DND-41 (cell line): ENCODE measurements around the gene CLTA.

ENCODE experiments used
- EZH2 ChIP-seq: IDR thresholded peaks from 3 replicates; pipeline ENCODE4 v1.6.1; 2012; ENCODE audit warnings: borderline replicate concordance, low read depth, mild to moderate bottlenecking, moderate library complexity, low read length, inconsistent platforms; ENCODE audit not compliant: severe bottlenecking
- TF ChIP-seq, protein P1 (sequence below): IDR thresholded peaks from 2 replicates; pipeline ENCODE4 v1.5.1; 2012; ENCODE audit warnings: borderline replicate concordance, low read length, moderate library complexity, mild to moderate bottlenecking; ENCODE audit not compliant: poor library complexity, severe bottlenecking; ENCODE audit errors: extremely low read depth

DNA sequence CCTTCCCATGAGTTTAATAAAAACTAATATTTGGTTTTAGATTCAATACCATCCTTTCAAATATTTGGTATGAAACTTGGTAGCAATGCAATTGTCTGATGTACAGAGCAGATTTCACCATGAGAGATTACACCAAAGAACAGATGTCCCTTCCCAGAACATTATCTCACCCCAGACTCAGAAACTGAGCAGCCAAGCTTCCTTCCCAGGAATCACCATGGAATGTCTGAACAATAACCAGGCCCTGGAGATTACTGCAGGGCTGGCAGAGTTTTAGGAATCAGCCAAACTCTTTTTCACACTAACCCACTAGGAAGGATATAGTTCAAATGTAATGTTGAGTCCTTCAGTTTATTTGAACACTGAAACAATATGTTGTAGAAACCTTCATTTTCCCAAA lies 23.9 kb downstream of the CLTA start:
- TF ChIP-seq, protein P1, sequence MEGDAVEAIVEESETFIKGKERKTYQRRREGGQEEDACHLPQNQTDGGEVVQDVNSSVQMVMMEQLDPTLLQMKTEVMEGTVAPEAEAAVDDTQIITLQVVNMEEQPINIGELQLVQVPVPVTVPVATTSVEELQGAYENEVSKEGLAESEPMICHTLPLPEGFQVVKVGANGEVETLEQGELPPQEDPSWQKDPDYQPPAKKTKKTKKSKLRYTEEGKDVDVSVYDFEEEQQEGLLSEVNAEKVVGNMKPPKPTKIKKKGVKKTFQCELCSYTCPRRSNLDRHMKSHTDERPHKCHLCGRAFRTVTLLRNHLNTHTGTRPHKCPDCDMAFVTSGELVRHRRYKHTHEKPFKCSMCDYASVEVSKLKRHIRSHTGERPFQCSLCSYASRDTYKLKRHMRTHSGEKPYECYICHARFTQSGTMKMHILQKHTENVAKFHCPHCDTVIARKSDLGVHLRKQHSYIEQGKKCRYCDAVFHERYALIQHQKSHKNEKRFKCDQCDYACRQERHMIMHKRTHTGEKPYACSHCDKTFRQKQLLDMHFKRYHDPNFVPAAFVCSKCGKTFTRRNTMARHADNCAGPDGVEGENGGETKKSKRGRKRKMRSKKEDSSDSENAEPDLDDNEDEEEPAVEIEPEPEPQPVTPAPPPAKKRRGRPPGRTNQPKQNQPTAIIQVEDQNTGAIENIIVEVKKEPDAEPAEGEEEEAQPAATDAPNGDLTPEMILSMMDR, result no peak
- TF ChIP-seq EZH2, result no peak
